ENCODE measurements around the gene CBARP. TPM values are rescaled to one million over a fixed set of nuclear protein-coding genes. Genes with fewer than 3 reads are reported as not detected.

Gene CBARP
- total RNA-seq, 1 donor from 2014 or later: 0.96 TPM

- H3K36me3 ChIP-seq: peaks cover 19% of the 10 kb centered on the region
- peak; percentile 83 for DNase-seq
- no peaks in the 10 kb centered on the region for H3K27me3 ChIP-seq (ENCODE audit: low read depth)
- peak overlapping the region; percentile 67 for H3K4me3 ChIP-seq
- peaks cover 83% of the 10 kb centered on the region for H3K4me1 ChIP-seq
- peak overlapping the region; percentile 100 for H3K27ac ChIP-seq (replicated peaks)
- H3K9me3 ChIP-seq (replicated peaks): no peaks in the 10 kb centered on the region
- intact Hi-C loops (cut with micrococcal nuclease): no loop called here
- TF ChIP-seq, protein P1, sequence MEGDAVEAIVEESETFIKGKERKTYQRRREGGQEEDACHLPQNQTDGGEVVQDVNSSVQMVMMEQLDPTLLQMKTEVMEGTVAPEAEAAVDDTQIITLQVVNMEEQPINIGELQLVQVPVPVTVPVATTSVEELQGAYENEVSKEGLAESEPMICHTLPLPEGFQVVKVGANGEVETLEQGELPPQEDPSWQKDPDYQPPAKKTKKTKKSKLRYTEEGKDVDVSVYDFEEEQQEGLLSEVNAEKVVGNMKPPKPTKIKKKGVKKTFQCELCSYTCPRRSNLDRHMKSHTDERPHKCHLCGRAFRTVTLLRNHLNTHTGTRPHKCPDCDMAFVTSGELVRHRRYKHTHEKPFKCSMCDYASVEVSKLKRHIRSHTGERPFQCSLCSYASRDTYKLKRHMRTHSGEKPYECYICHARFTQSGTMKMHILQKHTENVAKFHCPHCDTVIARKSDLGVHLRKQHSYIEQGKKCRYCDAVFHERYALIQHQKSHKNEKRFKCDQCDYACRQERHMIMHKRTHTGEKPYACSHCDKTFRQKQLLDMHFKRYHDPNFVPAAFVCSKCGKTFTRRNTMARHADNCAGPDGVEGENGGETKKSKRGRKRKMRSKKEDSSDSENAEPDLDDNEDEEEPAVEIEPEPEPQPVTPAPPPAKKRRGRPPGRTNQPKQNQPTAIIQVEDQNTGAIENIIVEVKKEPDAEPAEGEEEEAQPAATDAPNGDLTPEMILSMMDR (IDR thresholded peaks at IDR 0.05; ENCODE audit: borderline replicate concordance): peak; percentile 96
Observed at GRCh38 chr19:1266916-1267476, 29.2 kb upstream of the CBARP start.

- H3K9me3 ChIP-seq (replicated peaks): no peaks in the 10 kb centered on the region
- peak overlapping the region; percentile 67 for H3K4me3 ChIP-seq
- TF ChIP-seq, protein P1 (IDR thresholded peaks at IDR 0.05; ENCODE audit: borderline replicate concordance): no peak
- peak overlapping the region; percentile 100 for H3K27ac ChIP-seq (replicated peaks)
- no peaks in the 10 kb centered on the region for H3K27me3 ChIP-seq (ENCODE audit: low read depth)
- peak; percentile 90 for DNase-seq
- H3K36me3 ChIP-seq: peaks cover 12% of the 10 kb centered on the region
- H3K4me1 ChIP-seq: peaks cover 83% of the 10 kb centered on the region
- intact Hi-C loops (cut with micrococcal nuclease): no loop called here
Observed at GRCh38 chr19:1266129-1266915, 28.5 kb upstream of the CBARP start.

DNA sequence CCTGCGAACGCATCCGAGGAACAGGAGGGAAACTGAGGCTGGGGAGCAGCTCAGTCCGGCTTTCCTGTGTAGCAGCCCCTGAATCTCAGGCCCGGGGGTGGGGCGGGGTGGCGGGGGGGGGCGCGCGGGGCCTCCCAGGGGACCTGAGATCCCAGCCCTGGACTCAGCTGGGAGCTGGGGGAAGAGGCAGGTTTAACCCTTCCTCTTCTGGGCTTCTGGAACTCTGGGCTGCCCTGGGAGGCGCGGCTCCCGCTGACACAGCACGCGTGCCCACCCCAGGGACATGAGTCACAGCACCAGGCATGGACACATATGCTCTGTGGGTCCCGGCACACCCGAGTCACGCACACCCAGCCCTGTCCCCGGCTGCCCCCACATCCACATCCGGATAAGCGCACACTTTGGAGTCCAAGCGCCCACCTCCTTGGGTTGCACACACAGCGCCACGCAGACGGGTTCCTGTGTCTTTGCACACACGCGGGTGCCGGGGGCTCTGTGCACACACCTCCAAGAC is 27.9 kb upstream of the CBARP start:
- TF ChIP-seq, protein P1 (IDR thresholded peaks at IDR 0.05; ENCODE audit: borderline replicate concordance): no peak
- H3K4me1 ChIP-seq: peaks cover 80% of the 10 kb centered on the region

GRCh38 chr19:1264801-1265614 is 27.2 kb upstream of the CBARP start:
- TF ChIP-seq, protein P1 (IDR thresholded peaks at IDR 0.05; ENCODE audit: borderline replicate concordance): no peak
- peak; percentile 72 for DNase-seq
- Histone ChIP-seq H3K27me3 (ENCODE audit: low read depth) (no peaks in the 10 kb centered on the region), H3K36me3 (peaks cover under 1% of the 10 kb centered on the region), H3K9me3 (replicated peaks) (no peaks in the 10 kb centered on the region), H3K27ac (replicated peaks) (peak overlapping the region; percentile 100), H3K4me1 (peaks cover 80% of the 10 kb centered on the region), H3K4me3 (peak overlapping the region; percentile 67)
- intact Hi-C loops (cut with micrococcal nuclease): no loop called here

More for the DNA sequence above, 27.9 kb upstream of the CBARP start:
- Histone ChIP-seq H3K4me3 (peak overlapping the region; percentile 67), H3K27ac (replicated peaks) (peak overlapping the region; percentile 100), H3K27me3 (ENCODE audit: low read depth) (no peaks in the 10 kb centered on the region), H3K9me3 (replicated peaks) (no peaks in the 10 kb centered on the region), H3K36me3 (peaks cover 6% of the 10 kb centered on the region)
- intact Hi-C loops (cut with micrococcal nuclease): no loop called here
- peak; percentile 71 for DNase-seq

GRCh38 chr19:1263188-1263587 is 25.4 kb upstream of the CBARP start:
- TF ChIP-seq, protein P1 (IDR thresholded peaks at IDR 0.05; ENCODE audit: borderline replicate concordance): no peak
- Histone ChIP-seq H3K4me1 (peaks cover 85% of the 10 kb centered on the region), H3K9me3 (replicated peaks) (no peaks in the 10 kb centered on the region), H3K36me3 (peaks cover 1% of the 10 kb centered on the region), H3K4me3 (no peak overlapping the region), H3K27ac (replicated peaks) (peak overlapping the region; percentile 100), H3K27me3 (ENCODE audit: low read depth) (no peaks in the 10 kb centered on the region)
- intact Hi-C loops (cut with micrococcal nuclease): no loop called here
- DNase-seq: no peak
